HFFc6 (cell line): ENCODE data around the gene BCAP31. TPM values are rescaled to one million over a fixed set of nuclear protein-coding genes. Genes with fewer than 3 reads are reported as not detected.

ENCODE experiments used
- DNase-seq: peaks from one replicate; pipeline ENCODE4 v3.0.0-alpha.2; 2018
- H3K27ac Mint-ChIP-seq: 2 replicates; pipeline ENCODE4 v1.8.0; 2020; ENCODE audit warnings: mild to moderate bottlenecking, mixed read lengths
- H3K27me3 Mint-ChIP-seq: 2 replicates; pipeline ENCODE4 v1.8.0; 2021; ENCODE audit warnings: mild to moderate bottlenecking, moderate library complexity, mixed read lengths; ENCODE audit not compliant: insufficient read depth
- H3K36me3 Mint-ChIP-seq: 2 replicates; pipeline ENCODE4 v1.8.0; 2021; ENCODE audit warnings: low read depth, mixed read lengths
- H3K4me1 Mint-ChIP-seq: 2 replicates; pipeline ENCODE4 v1.8.0; 2020; ENCODE audit warnings: low read depth, mixed read lengths
- H3K4me3 Mint-ChIP-seq: 2 replicates; pipeline ENCODE4 v1.8.0; 2020; ENCODE audit warnings: mild to moderate bottlenecking, moderate library complexity, mixed read lengths
- H3K9me3 Mint-ChIP-seq: 2 replicates; pipeline ENCODE4 v1.8.0; 2020; ENCODE audit warnings: mild to moderate bottlenecking, mixed read lengths
- CTCF ChIP-seq: fragments of 200-600 bp; sonication (generic); IDR thresholded peaks from 2 replicates; pipeline ENCODE4 v1.5.0; 2021; ENCODE audit warnings: antibody characterized with exemption, mild to moderate bottlenecking
- total RNA-seq, 6 experiments: library from RNA; stranded (reverse); fragmentation: NEBNext Ultra II Directional; extraction: Animal tissue kit (Norgen Biotek cat#: 25700); gene quantifications; 2 replicates in 1 of 6; 3 replicates in 5 of 6; pipeline ENCODE4 v1.2.3, GENCODE V29; 2021

BCAP31 gene
- total RNA-seq, 6 experiments from 2014 or later: 203 to 295 (median 218) TPM

- no peak for DNase-seq
- Mint-ChIP-seq H3K27ac (no peak overlapping the region), H3K27me3 (peaks cover 26% of the 10 kb centered on the region), H3K4me1 (no peaks in the 10 kb centered on the region; the same call in 1 of the 2 replicates), H3K4me3 (peak overlapping the region; percentile 45), H3K9me3 (no peaks in the 10 kb centered on the region), H3K36me3 (no peaks in the 10 kb centered on the region)
- peak; percentile 73 for TF ChIP-seq CTCF
Measured at GRCh38 chrX:153662266-153662665, 61.9 kb downstream of the BCAP31 start.

- no peak overlapping the region for H3K4me3 Mint-ChIP-seq
- H3K9me3 Mint-ChIP-seq: no peaks in the 10 kb centered on the region
- H3K27me3 Mint-ChIP-seq: peaks cover 23% of the 10 kb centered on the region
- no peaks in the 10 kb centered on the region for H3K36me3 Mint-ChIP-seq
- H3K27ac Mint-ChIP-seq: no peak overlapping the region
- H3K4me1 Mint-ChIP-seq: no peaks in the 10 kb centered on the region; the same call in 1 of the 2 replicates
- no peak for TF ChIP-seq CTCF
- DNase-seq: no peak
Measured at GRCh38 chrX:153659268-153659667, 64.9 kb downstream of the BCAP31 start.

- Mint-ChIP-seq H3K36me3 (no peaks in the 10 kb centered on the region), H3K9me3 (no peaks in the 10 kb centered on the region), H3K4me3 (no peak overlapping the region), H3K4me1 (no peaks in the 10 kb centered on the region), H3K27ac (no peak overlapping the region), H3K27me3 (peaks cover 13% of the 10 kb centered on the region)
- no peak for DNase-seq
- TF ChIP-seq CTCF: no peak
Measured at GRCh38 chrX:153657161-153657560, 67.0 kb downstream of the BCAP31 start.

GRCh38 chrX:153653556-153653955 is 70.6 kb downstream of the BCAP31 start:
- Mint-ChIP-seq H3K27ac (no peak overlapping the region), H3K4me1 (no peaks in the 10 kb centered on the region), H3K36me3 (no peaks in the 10 kb centered on the region), H3K4me3 (no peak overlapping the region), H3K27me3 (0 out of 2 replicates have a peak, but pooled peaks cover 3% of the 10 kb centered on the region), H3K9me3 (no peaks in the 10 kb centered on the region)
- TF ChIP-seq CTCF: no peak
- DNase-seq: no peak

- H3K9me3 Mint-ChIP-seq: no peaks in the 10 kb centered on the region
- no peaks in the 10 kb centered on the region for H3K4me1 Mint-ChIP-seq
- H3K27ac Mint-ChIP-seq: no peak overlapping the region
- no peak overlapping the region for H3K4me3 Mint-ChIP-seq
- TF ChIP-seq CTCF: peak; percentile 56
- no peaks in the 10 kb centered on the region for H3K36me3 Mint-ChIP-seq
- 0 out of 2 replicates have a peak, but pooled peaks cover 3% of the 10 kb centered on the region for H3K27me3 Mint-ChIP-seq
- no peak for DNase-seq
Measured at GRCh38 chrX:153651540-153652079, 72.6 kb downstream of the BCAP31 start.
